ENCODE measurements around the gene NCAN. TPM values are rescaled to one million over a fixed set of nuclear protein-coding genes. Genes with fewer than 3 reads are reported as not detected.
A peak's percentile ranks its signal among the peaks of the same experiment; 100 is the strongest.

The NCAN gene
- total and polyA plus RNA-seq, 2 of the 13 experiments (the other 11 are each of a cell fraction or from before 2014, with no cell fraction given) = not detected

DNA sequence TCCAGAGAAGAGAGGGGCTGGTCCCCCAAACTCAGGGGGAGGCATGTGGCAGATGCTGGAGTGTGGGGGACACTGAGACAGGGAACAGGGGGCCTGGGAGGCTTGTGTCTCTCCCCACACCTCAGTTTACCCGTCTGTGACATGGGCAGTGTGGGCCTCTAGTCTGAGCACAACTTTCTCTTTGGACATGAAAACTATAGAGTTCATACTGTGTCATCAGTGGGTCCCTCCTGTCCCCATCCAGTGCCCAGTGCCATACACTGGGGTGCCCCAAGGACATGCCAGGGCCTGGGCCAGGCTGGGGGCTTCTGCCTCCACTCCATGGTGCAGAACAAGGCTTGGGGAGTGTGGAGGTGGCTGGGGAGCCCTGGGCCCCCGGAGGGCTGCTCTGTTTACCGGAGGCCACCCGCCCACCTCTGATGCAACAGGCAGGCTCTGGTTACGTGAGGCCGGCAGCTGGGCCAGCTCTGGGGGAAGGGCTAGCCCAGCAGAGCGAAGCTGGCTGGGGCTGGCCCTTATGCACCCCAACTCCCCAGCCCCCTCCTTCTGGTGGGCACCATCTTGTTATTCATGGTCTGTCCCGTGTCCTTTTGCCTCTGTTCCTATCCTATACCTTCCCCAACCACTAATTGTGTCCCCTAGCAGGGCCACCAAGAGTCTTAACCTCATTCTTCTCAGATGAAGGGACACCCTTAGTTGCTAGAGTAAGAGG lies 39.8 kb upstream of the NCAN start (continued):
- TF ChIP-seq, protein P1, sequence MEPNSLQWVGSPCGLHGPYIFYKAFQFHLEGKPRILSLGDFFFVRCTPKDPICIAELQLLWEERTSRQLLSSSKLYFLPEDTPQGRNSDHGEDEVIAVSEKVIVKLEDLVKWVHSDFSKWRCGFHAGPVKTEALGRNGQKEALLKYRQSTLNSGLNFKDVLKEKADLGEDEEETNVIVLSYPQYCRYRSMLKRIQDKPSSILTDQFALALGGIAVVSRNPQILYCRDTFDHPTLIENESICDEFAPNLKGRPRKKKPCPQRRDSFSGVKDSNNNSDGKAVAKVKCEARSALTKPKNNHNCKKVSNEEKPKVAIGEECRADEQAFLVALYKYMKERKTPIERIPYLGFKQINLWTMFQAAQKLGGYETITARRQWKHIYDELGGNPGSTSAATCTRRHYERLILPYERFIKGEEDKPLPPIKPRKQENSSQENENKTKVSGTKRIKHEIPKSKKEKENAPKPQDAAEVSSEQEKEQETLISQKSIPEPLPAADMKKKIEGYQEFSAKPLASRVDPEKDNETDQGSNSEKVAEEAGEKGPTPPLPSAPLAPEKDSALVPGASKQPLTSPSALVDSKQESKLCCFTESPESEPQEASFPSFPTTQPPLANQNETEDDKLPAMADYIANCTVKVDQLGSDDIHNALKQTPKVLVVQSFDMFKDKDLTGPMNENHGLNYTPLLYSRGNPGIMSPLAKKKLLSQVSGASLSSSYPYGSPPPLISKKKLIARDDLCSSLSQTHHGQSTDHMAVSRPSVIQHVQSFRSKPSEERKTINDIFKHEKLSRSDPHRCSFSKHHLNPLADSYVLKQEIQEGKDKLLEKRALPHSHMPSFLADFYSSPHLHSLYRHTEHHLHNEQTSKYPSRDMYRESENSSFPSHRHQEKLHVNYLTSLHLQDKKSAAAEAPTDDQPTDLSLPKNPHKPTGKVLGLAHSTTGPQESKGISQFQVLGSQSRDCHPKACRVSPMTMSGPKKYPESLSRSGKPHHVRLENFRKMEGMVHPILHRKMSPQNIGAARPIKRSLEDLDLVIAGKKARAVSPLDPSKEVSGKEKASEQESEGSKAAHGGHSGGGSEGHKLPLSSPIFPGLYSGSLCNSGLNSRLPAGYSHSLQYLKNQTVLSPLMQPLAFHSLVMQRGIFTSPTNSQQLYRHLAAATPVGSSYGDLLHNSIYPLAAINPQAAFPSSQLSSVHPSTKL (CRISPR knock-in tag; IDR thresholded peaks at IDR 0.05) = peak; percentile 56; the same call in 1 of the 2 replicates
- no peak for TF ChIP-seq ZNF775 (CRISPR knock-in tag; IDR thresholded peaks at IDR 0.05; ENCODE audit: borderline replicate concordance)
- TF ChIP-seq YY1 (IDR thresholded peaks at IDR 0.05; ENCODE audit: insufficient read depth, insufficient replicate concordance, low read depth, low read length) = peak; percentile 39
- no peak for TF ChIP-seq SMYD3 (CRISPR knock-in tag; IDR thresholded peaks at IDR 0.05)
- TF ChIP-seq ZNF367 (CRISPR knock-in tag; IDR thresholded peaks at IDR 0.05; ENCODE audit: borderline replicate concordance) = no peak
- TF ChIP-seq ZNF468 (CRISPR knock-in tag; IDR thresholded peaks at IDR 0.05) = no peak
- TF ChIP-seq ZNF484 (CRISPR knock-in tag; IDR thresholded peaks at IDR 0.05; ENCODE audit: borderline replicate concordance, low read depth) = no peak
- TF ChIP-seq, protein P2, sequence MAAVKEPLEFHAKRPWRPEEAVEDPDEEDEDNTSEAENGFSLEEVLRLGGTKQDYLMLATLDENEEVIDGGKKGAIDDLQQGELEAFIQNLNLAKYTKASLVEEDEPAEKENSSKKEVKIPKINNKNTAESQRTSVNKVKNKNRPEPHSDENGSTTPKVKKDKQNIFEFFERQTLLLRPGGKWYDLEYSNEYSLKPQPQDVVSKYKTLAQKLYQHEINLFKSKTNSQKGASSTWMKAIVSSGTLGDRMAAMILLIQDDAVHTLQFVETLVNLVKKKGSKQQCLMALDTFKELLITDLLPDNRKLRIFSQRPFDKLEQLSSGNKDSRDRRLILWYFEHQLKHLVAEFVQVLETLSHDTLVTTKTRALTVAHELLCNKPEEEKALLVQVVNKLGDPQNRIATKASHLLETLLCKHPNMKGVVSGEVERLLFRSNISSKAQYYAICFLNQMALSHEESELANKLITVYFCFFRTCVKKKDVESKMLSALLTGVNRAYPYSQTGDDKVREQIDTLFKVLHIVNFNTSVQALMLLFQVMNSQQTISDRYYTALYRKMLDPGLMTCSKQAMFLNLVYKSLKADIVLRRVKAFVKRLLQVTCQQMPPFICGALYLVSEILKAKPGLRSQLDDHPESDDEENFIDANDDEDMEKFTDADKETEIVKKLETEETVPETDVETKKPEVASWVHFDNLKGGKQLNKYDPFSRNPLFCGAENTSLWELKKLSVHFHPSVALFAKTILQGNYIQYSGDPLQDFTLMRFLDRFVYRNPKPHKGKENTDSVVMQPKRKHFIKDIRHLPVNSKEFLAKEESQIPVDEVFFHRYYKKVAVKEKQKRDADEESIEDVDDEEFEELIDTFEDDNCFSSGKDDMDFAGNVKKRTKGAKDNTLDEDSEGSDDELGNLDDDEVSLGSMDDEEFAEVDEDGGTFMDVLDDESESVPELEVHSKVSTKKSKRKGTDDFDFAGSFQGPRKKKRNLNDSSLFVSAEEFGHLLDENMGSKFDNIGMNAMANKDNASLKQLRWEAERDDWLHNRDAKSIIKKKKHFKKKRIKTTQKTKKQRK (IDR thresholded peaks at IDR 0.05; ENCODE audit: low read length) = no peak
- TF ChIP-seq GPN1 (CRISPR knock-in tag; IDR thresholded peaks at IDR 0.05; ENCODE audit: borderline replicate concordance) = no peak
- TF ChIP-seq, protein P3, sequence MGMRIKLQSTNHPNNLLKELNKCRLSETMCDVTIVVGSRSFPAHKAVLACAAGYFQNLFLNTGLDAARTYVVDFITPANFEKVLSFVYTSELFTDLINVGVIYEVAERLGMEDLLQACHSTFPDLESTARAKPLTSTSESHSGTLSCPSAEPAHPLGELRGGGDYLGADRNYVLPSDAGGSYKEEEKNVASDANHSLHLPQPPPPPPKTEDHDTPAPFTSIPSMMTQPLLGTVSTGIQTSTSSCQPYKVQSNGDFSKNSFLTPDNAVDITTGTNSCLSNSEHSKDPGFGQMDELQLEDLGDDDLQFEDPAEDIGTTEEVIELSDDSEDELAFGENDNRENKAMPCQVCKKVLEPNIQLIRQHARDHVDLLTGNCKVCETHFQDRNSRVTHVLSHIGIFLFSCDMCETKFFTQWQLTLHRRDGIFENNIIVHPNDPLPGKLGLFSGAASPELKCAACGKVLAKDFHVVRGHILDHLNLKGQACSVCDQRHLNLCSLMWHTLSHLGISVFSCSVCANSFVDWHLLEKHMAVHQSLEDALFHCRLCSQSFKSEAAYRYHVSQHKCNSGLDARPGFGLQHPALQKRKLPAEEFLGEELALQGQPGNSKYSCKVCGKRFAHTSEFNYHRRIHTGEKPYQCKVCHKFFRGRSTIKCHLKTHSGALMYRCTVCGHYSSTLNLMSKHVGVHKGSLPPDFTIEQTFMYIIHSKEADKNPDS (CRISPR knock-in tag; IDR thresholded peaks at IDR 0.05) = no peak
- no peak for TF ChIP-seq ARHGAP35 (CRISPR knock-in tag; IDR thresholded peaks at IDR 0.05; ENCODE audit: borderline replicate concordance)
- TF ChIP-seq ATRX (CRISPR knock-in tag; IDR thresholded peaks at IDR 0.05; ENCODE audit: borderline replicate concordance) = no peak
- TF ChIP-seq, protein P4, sequence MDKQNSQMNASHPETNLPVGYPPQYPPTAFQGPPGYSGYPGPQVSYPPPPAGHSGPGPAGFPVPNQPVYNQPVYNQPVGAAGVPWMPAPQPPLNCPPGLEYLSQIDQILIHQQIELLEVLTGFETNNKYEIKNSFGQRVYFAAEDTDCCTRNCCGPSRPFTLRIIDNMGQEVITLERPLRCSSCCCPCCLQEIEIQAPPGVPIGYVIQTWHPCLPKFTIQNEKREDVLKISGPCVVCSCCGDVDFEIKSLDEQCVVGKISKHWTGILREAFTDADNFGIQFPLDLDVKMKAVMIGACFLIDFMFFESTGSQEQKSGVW (CRISPR knock-in tag; IDR thresholded peaks at IDR 0.05; ENCODE audit: borderline replicate concordance) = no peak
- TF ChIP-seq ZFYVE20 (CRISPR knock-in tag; IDR thresholded peaks at IDR 0.05; ENCODE audit: borderline replicate concordance, low read depth) = no peak
- no peak for TF ChIP-seq ZNF552 (CRISPR knock-in tag; IDR thresholded peaks at IDR 0.05; ENCODE audit: borderline replicate concordance)

Data from HepG2 (cell line).